Smooth muscle cell (in vitro differentiated cells): ENCODE results near the gene RHOH. TPM values are rescaled to one million over a fixed set of nuclear protein-coding genes. Genes with fewer than 3 reads are reported as not detected.

Source experiments
- DNase-seq: peaks from one replicate; lab custom pipeline; 2025; ENCODE audit not compliant: unreplicated experiment; lab: John Stamatoyannopoulos, UW
- H2AFZ ChIP-seq: fragments of 200-600 bp; sonication (generic); 2 replicates; pipeline ENCODE4 v1.6.0; 2016; ENCODE audit warnings: antibody characterized with exemption, low read depth, mild to moderate bottlenecking
- H3F3A ChIP-seq: fragments of 200-600 bp; sonication (generic); 2 replicates; pipeline ENCODE4 v1.6.0; 2017; ENCODE audit warnings: antibody characterized with exemption, low read depth
- H3K27ac ChIP-seq: fragments of 200-600 bp; sonication (generic); 2 replicates; pipeline ENCODE4 v1.5.1; 2016; ENCODE audit warnings: low read depth, mild to moderate bottlenecking
- H3K27me3 ChIP-seq: fragments of 200-600 bp; sonication (generic); 2 replicates; pipeline ENCODE4 v1.6.1; 2016; ENCODE audit warnings: low read depth, mild to moderate bottlenecking
- H3K36me3 ChIP-seq: fragments of 200-600 bp; sonication (generic); 2 replicates; pipeline ENCODE4 v1.5.1; 2016; ENCODE audit warnings: low read depth
- H3K4me1 ChIP-seq: fragments of 200-600 bp; sonication (generic); 2 replicates; pipeline ENCODE4 v1.5.1; 2016; ENCODE audit warnings: low read depth
- H3K4me2 ChIP-seq: fragments of 200-600 bp; sonication (generic); 2 replicates; pipeline ENCODE4 v1.6.0; 2016; ENCODE audit warnings: mild to moderate bottlenecking
- H3K4me3 ChIP-seq: fragments of 200-600 bp; sonication (generic); 2 replicates; pipeline ENCODE4 v1.5.1; 2016; ENCODE audit warnings: mild to moderate bottlenecking
- H3K79me2 ChIP-seq: fragments of 200-600 bp; sonication (generic); 2 replicates; pipeline ENCODE4 v1.6.0; 2016; ENCODE audit warnings: low read depth, mild to moderate bottlenecking
- H3K9ac ChIP-seq: fragments of 200-600 bp; sonication (generic); 2 replicates; pipeline ENCODE4 v1.6.0; 2016; ENCODE audit warnings: low read depth
- H3K9me3 ChIP-seq: fragments of 200-600 bp; sonication (generic); replicated peaks from 2 replicates; pipeline ENCODE4 v1.5.1; 2016; ENCODE audit warnings: low read depth
- H4K20me1 ChIP-seq: fragments of 200-600 bp; sonication (generic); 2 replicates; pipeline ENCODE4 v1.6.0; 2016; ENCODE audit warnings: low read depth
- CTCF ChIP-seq: fragments of 200-600 bp; sonication (generic); IDR thresholded peaks from 2 replicates; pipeline ENCODE4 v1.5.1; 2017; ENCODE audit warnings: borderline replicate concordance, mild to moderate bottlenecking, antibody characterized with exemption; ENCODE audit not compliant: insufficient read depth, poor library complexity, severe bottlenecking
- WGBS: methylation state at CpG from one replicate; pipeline ENCODE4 v1.1.7; 2016; ENCODE audit warnings: low lambda C conversion rate; 5-methylcytosine and 5-hydroxymethylcytosine counted together
- polyA plus RNA-seq: library from polyadenylated mRNA; unstranded; fragments of >200 nt; fragmentation: Nextera tagmentation; extraction: Ambion mirVana; gene quantifications from 2 replicates; pipeline ENCODE4 v1.2.1, GENCODE V29; 2016
- total RNA-seq: library from RNA; depleted of rRNA; stranded (reverse); fragments of >200 nt; gene quantifications from 2 replicates; pipeline ENCODE4 v1.2.3, GENCODE V29; 2014

RHOH gene
- total and polyA plus RNA-seq, 2 experiments from 2014 or later, result 0.46 TPM; not detected in 1

GRCh38 chr4:40231316-40231863 is 34.6 kb downstream of the RHOH start:
- H3K9ac ChIP-seq, result no peak overlapping the region
- no peaks in the 10 kb centered on the region for H3F3A ChIP-seq
- H2AFZ ChIP-seq, result no peak overlapping the region
- H3K27me3 ChIP-seq, result no peaks in the 10 kb centered on the region
- H4K20me1 ChIP-seq, result no peaks in the 10 kb centered on the region
- H3K36me3 ChIP-seq, result no peaks in the 10 kb centered on the region
- H3K4me1 ChIP-seq, result peaks cover 4% of the 10 kb centered on the region
- H3K9me3 ChIP-seq, result no peaks in the 10 kb centered on the region
- no peak overlapping the region for H3K4me3 ChIP-seq
- no peak for TF ChIP-seq CTCF
- H3K79me2 ChIP-seq, result no peaks in the 10 kb centered on the region
- no peak overlapping the region for H3K27ac ChIP-seq
- H3K4me2 ChIP-seq, result no peak overlapping the region
- 90% methylated on average over 8 of the region's 8 CpGs for WGBS
- DNase-seq, result no peak

DNA sequence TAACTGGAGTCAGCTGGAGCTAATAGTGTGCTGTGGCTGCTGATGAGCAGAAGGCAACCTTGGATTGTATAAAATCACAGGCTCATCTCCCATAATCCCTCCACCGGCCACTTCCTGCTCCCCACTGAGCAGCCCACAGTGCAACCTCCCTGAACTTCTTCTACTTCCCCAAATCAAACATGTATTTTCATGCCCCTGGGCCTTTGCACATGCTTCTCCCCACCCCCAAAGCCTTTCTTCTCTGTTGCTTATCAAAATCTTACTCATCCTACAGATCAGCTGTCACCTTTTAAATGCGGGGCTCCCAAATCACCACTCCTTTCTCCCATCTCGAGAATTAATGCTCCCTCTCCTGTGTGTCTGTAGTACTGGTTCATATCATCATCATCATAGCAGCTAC is 35.8 kb downstream of the RHOH start:
- Histone ChIP-seq H2AFZ (no peak overlapping the region), H3K79me2 (no peaks in the 10 kb centered on the region), H3K4me1 (no peaks in the 10 kb centered on the region), H3K36me3 (no peaks in the 10 kb centered on the region), H3K27me3 (no peaks in the 10 kb centered on the region), H3K9ac (no peak overlapping the region), H3F3A (no peaks in the 10 kb centered on the region), H3K4me2 (no peak overlapping the region), H4K20me1 (no peaks in the 10 kb centered on the region), H3K27ac (no peak overlapping the region), H3K4me3 (no peak overlapping the region), H3K9me3 (no peaks in the 10 kb centered on the region)
- 69% methylated on average over 3 of the region's 3 CpGs for WGBS
- DNase-seq, result no peak
- TF ChIP-seq CTCF, result no peak

DNA sequence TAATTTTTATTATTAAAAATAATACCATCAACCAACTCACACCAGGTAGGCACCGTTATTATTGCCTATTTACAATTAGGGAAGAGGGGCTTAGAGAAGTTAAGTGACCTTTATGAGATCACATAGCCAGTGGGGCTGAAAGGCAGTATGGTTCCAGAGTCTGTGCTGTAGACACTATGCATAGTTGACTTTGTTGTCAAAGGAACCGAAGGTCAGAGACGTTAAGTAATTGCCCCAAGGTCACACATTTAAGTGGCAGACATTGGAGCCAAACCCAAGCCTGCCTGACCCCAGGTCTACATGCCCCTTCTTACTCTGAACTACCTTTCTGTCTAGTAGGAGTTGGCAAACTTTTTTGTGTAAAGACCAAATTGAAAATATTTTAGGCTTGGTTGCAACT is 36.4 kb downstream of the RHOH start:
- WGBS, result 80% methylated on average over 3 of the region's 3 CpGs
- H3K27ac ChIP-seq, result no peak overlapping the region
- H4K20me1 ChIP-seq, result no peaks in the 10 kb centered on the region
- no peak overlapping the region for H2AFZ ChIP-seq
- H3K4me1 ChIP-seq, result no peaks in the 10 kb centered on the region
- H3F3A ChIP-seq, result no peaks in the 10 kb centered on the region
- no peak overlapping the region for H3K9ac ChIP-seq
- H3K36me3 ChIP-seq, result no peaks in the 10 kb centered on the region
- H3K9me3 ChIP-seq, result no peaks in the 10 kb centered on the region
- H3K27me3 ChIP-seq, result no peaks in the 10 kb centered on the region
- no peak overlapping the region for H3K4me3 ChIP-seq
- H3K79me2 ChIP-seq, result no peaks in the 10 kb centered on the region
- H3K4me2 ChIP-seq, result no peak overlapping the region
- DNase-seq, result no peak
- no peak for TF ChIP-seq CTCF

- Histone ChIP-seq H3K9ac (no peak overlapping the region), H3K4me3 (no peak overlapping the region), H2AFZ (no peak overlapping the region), H3F3A (no peaks in the 10 kb centered on the region), H3K36me3 (no peaks in the 10 kb centered on the region), H3K4me2 (no peak overlapping the region), H3K79me2 (no peaks in the 10 kb centered on the region), H4K20me1 (no peaks in the 10 kb centered on the region), H3K4me1 (no peaks in the 10 kb centered on the region), H3K27me3 (no peaks in the 10 kb centered on the region), H3K27ac (no peak overlapping the region), H3K9me3 (no peaks in the 10 kb centered on the region)
- WGBS, result 94% methylated on average over 3 of the region's 3 CpGs
- no peak for DNase-seq
- TF ChIP-seq CTCF, result no peak
These were observed 37.7 kb downstream of the RHOH start for GRCh38 chr4:40234519-40235039.
